Left ventricle myocardium inferior (tissue), 1 donor: ENCODE measurements around the gene MUC6. TPM values are rescaled to one million over a fixed set of nuclear protein-coding genes. Genes with fewer than 3 reads are reported as not detected.

Experiments used
- DNase-seq: peaks from one replicate; pipeline ENCODE4 v3.0.0-alpha.2; 2020
- H3K27ac ChIP-seq: fragments of 200-600 bp; replicated peaks from 2 replicates; pipeline ENCODE4 v1.8.0; 2021
- H3K27me3 ChIP-seq: fragments of 200-600 bp; 2 replicates; pipeline ENCODE4 v1.8.0; 2021; ENCODE audit warnings: low read depth
- H3K36me3 ChIP-seq: fragments of 200-600 bp; 2 replicates; pipeline ENCODE4 v1.8.0; 2021
- H3K4me1 ChIP-seq: fragments of 200-600 bp; 2 replicates; pipeline ENCODE4 v1.8.0; 2021
- H3K4me3 ChIP-seq: fragments of 200-600 bp; 2 replicates; pipeline ENCODE4 v1.8.0; 2021; ENCODE audit warnings: mild to moderate bottlenecking, moderate library complexity
- H3K9me3 ChIP-seq: fragments of 200-600 bp; replicated peaks from 2 replicates; pipeline ENCODE4 v1.8.0; 2021
- intact Hi-C: fragments of 100-400 bp; cut with micrococcal nuclease; formaldehyde crosslinking; loops from one replicate; pipeline ENCODE4 v1.11.0; 2022
- long read RNA-seq: library from polyadenylated mRNA; unstranded; transcript quantifications from one replicate; pipeline ENCODE4 v2.0.0, GENCODE V29; 2021
- total RNA-seq: library from RNA; stranded (reverse); fragmentation: NEBNext Ultra II Directional; extraction: Animal tissue kit (Norgen Biotek cat#: 25700); gene quantifications from one replicate; pipeline ENCODE4 v1.2.1, GENCODE V29; 2021
- TF ChIP-seq, protein P1 (sequence below): fragments of 200-600 bp; IDR thresholded peaks from 2 replicates; pipeline ENCODE4 v1.8.0; 2021; ENCODE audit warnings: antibody characterized with exemption, mild to moderate bottlenecking, borderline replicate concordance
- donor health status: DM: no; HTN: yes; CAD: no; lungs with severe emphysema.

The MUC6 gene, protein sequence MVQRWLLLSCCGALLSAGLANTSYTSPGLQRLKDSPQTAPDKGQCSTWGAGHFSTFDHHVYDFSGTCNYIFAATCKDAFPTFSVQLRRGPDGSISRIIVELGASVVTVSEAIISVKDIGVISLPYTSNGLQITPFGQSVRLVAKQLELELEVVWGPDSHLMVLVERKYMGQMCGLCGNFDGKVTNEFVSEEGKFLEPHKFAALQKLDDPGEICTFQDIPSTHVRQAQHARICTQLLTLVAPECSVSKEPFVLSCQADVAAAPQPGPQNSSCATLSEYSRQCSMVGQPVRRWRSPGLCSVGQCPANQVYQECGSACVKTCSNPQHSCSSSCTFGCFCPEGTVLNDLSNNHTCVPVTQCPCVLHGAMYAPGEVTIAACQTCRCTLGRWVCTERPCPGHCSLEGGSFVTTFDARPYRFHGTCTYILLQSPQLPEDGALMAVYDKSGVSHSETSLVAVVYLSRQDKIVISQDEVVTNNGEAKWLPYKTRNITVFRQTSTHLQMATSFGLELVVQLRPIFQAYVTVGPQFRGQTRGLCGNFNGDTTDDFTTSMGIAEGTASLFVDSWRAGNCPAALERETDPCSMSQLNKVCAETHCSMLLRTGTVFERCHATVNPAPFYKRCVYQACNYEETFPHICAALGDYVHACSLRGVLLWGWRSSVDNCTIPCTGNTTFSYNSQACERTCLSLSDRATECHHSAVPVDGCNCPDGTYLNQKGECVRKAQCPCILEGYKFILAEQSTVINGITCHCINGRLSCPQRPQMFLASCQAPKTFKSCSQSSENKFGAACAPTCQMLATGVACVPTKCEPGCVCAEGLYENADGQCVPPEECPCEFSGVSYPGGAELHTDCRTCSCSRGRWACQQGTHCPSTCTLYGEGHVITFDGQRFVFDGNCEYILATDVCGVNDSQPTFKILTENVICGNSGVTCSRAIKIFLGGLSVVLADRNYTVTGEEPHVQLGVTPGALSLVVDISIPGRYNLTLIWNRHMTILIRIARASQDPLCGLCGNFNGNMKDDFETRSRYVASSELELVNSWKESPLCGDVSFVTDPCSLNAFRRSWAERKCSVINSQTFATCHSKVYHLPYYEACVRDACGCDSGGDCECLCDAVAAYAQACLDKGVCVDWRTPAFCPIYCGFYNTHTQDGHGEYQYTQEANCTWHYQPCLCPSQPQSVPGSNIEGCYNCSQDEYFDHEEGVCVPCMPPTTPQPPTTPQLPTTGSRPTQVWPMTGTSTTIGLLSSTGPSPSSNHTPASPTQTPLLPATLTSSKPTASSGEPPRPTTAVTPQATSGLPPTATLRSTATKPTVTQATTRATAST (N-terminal part only)
- total RNA-seq, result not detected
- long read RNA-seq, partial matches to known transcripts, result 0 of 1 reads
- long read RNA-seq, other reads (novel, unspliced or antisense), result 1 of 1 reads

DNA sequence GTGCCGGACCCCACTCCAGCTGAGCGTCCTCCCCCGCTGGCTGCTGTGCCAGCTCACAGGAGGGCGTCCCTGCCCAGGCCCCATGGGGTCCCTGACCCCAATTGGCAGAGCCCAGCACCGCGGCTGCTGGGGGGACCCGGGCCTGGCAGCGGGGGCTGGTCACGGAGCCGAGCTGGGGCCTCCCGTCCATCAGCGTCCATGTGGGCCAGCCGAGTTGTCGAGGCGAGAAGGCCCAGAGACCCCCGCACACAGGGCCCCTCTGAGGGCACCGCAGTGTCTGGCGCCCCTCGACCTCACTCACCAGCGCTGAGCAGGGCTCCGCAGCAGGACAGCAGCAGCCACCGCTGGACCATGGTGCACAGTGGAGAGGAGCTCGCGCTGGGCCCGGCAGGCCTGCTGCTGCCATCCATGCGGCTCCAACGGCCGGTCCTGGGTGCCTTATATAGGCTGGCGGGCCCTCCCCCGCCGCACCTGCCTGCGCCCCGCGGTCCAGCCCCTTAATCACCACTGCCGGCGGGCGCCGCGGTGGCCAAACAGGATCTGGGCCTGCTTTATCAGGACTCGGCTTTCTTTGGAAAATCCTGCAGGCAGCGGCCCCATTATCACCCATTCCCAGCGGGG is at the start of gene MUC6:
Gene MUC6 (minus strand): TSS at position 416 of the 621 bp plus-strand sequence. CDS start 63 bp downstream, at position 353.
- intact Hi-C loops, result no loop called here
- no peak for DNase-seq
- H3K9me3 ChIP-seq, result no peaks in the 10 kb centered on the region
- no peak within 1 kb of the TSS for H3K27ac ChIP-seq
- no peaks in the 10 kb centered on the region for H3K36me3 ChIP-seq
- TF ChIP-seq, protein P1, sequence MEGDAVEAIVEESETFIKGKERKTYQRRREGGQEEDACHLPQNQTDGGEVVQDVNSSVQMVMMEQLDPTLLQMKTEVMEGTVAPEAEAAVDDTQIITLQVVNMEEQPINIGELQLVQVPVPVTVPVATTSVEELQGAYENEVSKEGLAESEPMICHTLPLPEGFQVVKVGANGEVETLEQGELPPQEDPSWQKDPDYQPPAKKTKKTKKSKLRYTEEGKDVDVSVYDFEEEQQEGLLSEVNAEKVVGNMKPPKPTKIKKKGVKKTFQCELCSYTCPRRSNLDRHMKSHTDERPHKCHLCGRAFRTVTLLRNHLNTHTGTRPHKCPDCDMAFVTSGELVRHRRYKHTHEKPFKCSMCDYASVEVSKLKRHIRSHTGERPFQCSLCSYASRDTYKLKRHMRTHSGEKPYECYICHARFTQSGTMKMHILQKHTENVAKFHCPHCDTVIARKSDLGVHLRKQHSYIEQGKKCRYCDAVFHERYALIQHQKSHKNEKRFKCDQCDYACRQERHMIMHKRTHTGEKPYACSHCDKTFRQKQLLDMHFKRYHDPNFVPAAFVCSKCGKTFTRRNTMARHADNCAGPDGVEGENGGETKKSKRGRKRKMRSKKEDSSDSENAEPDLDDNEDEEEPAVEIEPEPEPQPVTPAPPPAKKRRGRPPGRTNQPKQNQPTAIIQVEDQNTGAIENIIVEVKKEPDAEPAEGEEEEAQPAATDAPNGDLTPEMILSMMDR, result no peak
- H3K27me3 ChIP-seq, result peaks cover 57% of the 10 kb centered on the region
- no peaks in the 10 kb centered on the region for H3K4me1 ChIP-seq
- no peak within 1 kb of the TSS for H3K4me3 ChIP-seq

DNA sequence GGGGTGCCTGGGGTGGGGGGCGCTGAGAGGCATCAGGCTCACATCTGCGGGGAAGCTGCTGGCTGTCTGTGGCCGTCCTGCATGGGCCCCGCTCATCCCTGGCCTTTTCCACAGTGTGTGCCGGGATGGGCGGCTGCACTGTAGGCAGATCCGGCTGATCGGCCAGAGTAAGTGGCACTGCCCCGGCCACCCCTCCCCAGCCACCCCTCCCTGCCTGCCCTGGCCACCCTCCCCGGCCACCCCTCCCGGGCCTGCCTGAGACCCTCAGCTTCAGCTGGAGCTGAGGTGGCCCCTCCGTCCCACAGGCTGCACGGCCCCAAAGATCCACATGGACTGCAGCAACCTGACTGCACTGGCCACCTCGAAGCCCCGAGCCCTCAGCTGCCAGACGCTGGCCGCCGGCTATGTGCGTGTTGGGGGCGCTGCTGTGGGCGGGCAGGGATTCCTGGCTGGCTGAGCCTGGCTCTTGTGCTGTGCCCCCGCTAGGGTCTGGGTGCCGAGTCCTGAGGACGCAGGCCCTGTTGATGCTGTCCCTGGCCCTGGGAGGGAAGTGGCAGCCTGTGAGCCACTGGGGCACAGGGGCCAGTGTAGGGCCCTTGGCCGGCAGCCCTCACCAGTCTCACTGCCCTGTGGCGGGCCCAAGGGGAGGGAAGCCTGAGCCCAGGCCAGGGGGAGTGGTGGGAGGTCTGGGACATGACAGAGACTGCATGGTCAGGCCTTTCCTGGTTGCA is 49.1 kb upstream of the MUC6 start:
- peaks cover 29% of the 10 kb centered on the region for H3K27me3 ChIP-seq
- intact Hi-C loops, result no loop called here
- H3K9me3 ChIP-seq, result no peaks in the 10 kb centered on the region
- no peaks in the 10 kb centered on the region for H3K4me1 ChIP-seq
- DNase-seq, result peak; percentile 13
- no peaks in the 10 kb centered on the region for H3K36me3 ChIP-seq
- no peak overlapping the region for H3K4me3 ChIP-seq
- no peak overlapping the region for H3K27ac ChIP-seq
- TF ChIP-seq, protein P1, result no peak

DNA sequence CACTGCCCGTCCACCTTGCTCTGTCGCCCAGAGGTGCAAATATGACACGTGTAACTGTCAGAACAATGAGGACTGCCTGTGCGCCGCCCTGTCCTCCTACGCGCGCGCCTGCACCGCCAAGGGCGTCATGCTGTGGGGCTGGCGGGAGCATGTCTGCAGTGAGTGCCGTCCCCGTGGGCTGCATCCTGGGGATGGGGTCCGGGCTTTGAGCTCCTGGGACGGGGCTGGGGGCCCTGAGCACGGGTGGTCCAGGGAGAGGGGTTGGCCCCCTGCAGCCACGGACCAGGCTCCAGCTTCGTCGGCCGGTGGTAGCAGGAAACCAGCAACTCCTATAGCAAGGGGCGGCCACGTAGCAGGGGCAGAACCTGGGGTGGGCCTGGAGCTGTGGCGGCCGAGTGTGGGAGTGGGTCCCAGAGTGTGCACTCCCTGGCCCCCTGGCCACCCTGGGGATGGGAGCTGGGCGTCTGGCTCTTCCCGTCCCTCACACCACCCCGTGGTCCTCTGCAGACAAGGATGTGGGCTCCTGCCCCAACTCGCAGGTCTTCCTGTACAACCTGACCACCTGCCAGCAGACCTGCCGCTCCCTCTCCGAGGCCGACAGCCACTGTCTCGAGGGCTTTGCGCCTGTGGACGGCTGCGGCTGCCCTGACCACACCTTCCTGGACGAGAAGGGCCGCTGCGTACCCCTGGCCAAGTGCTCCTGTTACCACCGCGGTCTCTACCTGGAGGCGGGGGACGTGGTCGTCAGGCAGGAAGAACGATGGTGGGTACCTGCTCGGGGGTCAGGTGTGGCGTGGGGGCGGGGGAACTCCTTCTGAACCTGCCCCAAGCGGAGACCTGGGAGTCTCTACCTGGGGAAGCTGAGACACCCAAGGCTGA is 48.3 kb upstream of the MUC6 start:
- DNase-seq, result peak; percentile 6
- intact Hi-C loops, result no loop called here
- Histone ChIP-seq H3K4me1 (no peaks in the 10 kb centered on the region), H3K27ac (no peak overlapping the region), H3K27me3 (peaks cover 29% of the 10 kb centered on the region), H3K9me3 (no peaks in the 10 kb centered on the region), H3K36me3 (no peaks in the 10 kb centered on the region), H3K4me3 (no peak overlapping the region)
- TF ChIP-seq, protein P1, result no peak

DNA sequence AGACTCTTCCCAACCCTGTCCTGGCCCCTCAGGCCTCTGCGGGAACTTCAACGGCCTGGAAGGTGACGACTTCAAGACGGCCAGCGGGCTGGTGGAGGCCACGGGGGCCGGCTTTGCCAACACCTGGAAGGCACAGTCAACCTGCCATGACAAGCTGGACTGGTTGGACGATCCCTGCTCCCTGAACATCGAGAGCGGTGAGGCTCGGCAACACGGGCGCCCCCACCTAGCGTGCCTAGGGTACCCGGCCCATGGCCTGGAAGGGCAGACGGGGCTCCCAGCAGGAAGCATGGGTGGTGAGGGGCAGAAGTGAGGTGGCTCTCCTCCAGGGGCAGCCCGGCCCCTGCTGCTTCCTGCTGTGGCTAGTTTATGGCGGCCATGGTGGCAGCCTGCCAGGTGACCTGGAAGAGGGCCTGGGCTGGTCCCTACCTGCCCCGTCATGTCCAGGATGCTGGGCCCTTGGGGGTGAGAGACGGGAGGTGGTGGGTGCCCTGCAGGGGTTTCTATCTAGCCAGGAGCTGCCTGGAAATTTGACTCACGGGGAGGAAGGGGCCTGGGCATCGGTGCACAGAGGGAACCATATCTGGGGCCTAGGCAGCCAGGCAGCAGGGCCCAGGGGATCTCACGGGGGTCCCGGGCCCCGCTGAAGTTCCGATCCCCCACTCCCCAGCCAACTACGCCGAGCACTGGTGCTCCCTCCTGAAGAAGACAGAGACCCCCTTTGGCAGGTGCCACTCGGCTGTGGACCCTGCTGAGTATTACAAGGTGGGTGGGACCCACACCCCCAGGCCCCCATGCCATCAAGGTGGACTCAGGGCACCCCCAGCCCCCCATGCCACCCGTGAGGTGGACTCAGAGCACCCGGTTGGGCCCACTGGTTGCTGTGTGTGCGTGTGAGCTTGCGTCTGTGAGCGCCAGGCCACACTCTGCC is 47.4 kb upstream of the MUC6 start:
- Histone ChIP-seq H3K4me1 (no peaks in the 10 kb centered on the region), H3K9me3 (no peaks in the 10 kb centered on the region), H3K36me3 (no peaks in the 10 kb centered on the region), H3K4me3 (no peak overlapping the region), H3K27ac (no peak overlapping the region), H3K27me3 (peaks cover 29% of the 10 kb centered on the region)
- peak; percentile 11 for DNase-seq
- TF ChIP-seq, protein P1, result no peak
- intact Hi-C loops, result no loop called here
